Fibroblast of skin of abdomen (primary cell): ENCODE results near the gene CDC42EP3.

Experiments
- DNase-seq: peaks from one replicate; pipeline ENCODE4 v3.0.0-alpha.2; 2013

Gene CDC42EP3

DNA sequence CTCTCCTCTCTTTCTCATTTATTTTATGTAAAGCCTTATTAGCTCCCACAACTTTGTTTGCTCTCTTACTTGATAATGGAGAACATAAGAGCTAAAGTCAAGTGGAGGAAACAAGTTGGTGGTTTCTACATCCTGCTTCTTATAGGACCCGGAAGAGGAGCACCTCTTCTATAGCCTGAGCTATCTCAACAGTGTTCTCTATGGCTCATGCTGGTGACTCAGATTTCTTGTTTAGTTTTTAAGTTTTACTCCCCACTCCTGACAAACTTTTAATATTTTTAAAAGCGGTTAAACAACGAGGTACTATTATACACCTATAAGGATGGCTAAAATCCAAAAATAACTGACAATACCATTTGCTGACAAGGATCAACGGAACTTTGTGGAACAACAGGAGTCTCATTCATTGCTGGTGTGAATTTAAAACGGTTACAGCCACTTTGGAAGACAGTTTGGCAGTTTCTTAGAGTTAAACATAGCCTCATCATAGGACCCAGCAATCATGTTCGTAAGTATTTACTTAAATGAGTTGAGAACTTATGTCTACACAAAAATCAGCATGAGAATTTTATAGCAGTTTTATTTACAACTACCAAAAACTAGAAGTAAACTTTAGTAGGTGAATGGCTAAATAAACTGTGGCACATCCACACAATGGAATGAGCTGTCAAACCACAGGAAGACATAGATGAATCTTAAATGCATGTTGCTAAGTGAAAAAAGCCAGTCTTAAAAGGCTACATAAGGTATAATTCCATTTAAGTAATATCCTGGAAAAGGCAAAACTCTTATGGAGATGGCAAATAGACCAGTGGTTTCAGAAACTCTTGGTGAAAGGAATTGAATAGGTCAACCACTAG, 12.7 kb upstream of the CDC42EP3 start:
- no peak for DNase-seq

DNA sequence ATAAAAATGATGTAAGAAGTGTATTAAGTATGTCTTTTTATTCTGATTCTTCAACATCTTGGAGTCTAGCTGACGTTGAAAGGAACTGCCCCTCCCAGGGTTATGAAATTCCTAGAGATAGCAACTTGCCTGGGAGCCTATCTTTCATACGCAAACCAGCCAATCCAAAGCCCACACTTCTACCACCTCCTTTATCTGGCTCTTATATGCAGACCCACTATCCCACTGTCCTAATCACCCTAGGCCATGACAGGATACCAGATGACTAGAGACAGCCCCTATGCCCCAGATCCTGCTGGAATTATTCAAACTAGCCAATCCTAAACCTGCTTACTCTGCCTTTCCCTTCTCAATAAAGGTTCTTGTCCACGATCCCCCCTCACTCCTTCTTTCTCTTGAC, 11.8 kb upstream of the CDC42EP3 start:
- DNase-seq, result no peak

DNA sequence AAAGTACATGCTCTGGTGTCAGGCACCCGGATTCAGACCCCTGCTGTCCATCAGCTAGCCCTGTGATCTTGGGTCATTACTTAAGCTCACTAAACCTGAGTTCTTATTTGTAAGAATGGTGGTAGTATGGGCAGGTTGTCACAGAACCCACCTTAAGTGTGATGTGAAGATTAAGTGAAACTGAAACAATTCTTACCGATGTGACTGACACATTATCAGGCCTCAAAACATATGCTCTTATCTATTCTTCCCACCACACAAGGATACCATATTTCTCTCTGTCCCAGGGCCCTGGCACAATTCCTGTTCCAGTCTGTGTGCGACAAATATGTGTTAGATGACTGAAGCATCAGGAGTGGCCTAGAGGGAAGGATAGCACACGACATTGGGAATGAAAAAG, 11.0 kb upstream of the CDC42EP3 start:
- DNase-seq, result no peak

DNA sequence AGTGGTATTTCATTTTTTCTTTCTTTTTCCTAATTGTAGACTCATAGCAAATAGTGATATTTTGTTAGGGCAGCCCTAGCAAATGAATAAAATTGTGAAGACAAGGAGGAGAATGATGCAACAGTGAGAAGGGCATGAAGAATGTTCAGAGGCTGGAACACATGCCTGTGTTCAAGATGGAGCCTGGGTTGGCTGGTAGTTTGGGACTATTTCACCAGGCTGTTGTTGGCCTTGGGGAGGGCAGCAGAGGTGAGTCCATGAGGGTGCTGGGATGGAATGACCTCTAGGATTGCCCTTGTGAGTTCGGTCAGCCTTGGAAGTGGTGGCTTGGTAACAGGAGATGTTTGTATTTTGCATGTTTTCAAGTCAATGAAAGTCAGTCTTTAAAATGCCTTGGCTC, 10.1 kb upstream of the CDC42EP3 start:
- no peak for DNase-seq

DNA sequence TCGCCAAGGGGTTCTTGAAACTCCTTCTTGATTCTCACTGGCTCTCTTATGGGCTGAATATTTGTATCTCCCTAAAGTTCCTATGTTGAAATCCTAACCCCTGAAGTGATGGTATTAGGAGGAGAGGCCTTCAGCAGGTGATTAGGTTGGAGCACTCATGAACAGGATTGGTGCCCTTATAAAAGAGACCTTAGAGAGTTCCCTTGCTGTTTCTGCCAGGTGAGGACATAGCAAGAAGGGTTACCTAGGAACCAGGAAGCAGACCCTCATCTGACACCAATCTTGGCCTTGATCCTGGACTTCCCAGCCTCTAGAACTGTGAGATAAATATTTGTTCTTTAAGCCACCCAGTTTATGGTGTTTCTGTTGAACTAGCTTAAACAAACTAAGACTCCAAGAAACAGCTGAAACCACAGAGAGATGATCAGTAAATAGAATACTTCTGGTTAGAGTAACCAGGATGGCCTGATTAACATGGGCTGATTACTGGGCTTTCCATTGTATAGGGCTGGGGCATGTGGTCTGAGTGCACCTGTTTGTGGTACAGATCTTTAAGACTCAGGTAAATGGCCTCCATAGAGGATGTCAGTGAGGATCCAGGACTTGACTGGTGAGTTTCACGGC, 7.7 kb upstream of the CDC42EP3 start:
- DNase-seq, result no peak

DNA sequence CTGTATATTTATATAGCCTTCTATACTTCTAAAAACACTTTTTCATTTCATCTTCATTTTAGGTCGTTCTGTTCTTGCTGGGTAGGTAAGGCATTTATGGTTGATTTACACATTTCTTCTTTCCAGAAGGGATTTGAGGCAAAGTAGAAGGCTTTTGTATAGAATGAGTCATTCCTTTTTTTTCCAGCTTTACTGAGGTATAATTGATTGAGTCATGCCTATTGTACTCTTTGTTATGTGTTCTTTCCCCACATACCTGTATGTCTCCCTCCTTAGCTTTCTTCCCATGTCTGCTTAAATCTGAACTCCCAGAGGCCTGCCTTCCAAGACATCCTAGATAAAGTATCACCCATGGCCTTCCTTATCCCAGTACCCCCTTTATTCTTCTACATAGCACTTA, 4.8 kb upstream of the CDC42EP3 start:
- peak; percentile 67 for DNase-seq

DNA sequence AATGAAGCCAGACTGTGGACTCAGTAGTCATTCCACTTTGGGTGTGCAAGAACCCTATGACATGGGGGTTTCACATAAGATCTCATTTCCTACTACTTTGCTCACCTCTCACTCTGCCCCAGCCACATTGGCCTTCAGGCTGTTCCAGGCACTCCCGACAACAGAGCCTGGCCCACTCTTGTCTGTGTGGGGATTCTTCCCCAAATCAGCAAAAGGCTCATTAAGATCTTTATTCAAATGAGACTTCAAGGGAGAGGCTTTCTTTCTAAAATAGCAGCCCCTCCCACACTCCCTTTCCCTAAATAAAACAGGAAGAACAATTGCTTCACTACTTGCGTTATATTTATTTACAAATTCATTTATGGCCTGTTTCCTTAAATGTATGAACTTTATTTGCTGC, 3.5 kb upstream of the CDC42EP3 start:
- no peak for DNase-seq

DNA sequence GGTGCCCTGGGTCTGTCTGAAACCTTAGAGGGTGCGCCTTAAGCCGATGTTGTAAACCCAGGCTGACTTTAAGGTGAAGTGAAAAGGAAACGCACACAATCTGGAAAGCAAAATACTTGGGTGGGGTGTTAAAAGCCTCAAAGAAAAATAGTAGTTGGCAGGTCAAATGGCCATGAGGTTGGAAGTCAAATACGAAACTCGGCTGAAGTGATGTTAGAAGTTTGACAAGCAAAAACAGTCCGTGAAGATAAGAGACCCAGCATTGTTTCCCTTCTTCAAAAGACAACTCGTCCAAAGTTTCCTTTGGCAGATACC, 1.4 kb upstream of the CDC42EP3 start:
- DNase-seq, result no peak

DNA sequence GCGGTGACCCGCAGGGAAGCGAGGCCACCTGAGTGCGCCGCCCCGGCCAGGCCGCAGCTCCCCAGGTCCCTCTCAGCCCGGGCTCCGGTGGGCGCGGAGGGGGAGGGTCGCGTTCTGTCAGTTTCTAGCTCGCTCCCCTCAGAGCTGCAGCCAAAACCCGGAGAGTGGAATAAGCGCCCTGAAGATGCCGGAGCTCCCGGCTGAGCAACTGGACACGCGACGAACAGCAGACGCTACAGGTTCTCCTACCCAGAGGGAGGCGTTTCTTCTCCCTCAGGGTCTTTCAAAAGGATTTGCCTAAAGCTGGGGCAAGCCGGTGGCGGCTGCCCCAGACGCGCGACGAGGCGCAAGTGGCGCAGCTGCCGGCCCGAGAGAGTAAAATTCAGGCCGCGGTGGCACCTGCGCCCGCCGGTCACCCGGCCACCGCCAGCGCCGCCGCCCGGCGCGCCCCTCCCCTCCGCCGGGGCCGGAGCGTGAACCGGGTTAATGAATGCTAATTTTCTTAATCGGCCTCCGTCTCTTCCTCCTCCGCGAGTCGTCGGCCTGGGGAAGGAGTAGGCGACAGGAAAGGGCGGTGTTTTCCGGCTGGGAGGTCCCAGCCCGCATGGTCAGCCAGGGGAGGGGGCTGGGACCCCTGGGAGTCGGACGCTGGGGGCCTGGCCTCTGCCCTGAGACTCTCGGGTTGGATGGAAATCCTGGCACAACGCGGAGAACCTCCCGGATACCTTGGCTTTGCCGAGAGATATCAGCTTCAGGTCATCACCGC, 845 bp upstream of the CDC42EP3 start:
- DNase-seq, result peak; percentile 94

DNA sequence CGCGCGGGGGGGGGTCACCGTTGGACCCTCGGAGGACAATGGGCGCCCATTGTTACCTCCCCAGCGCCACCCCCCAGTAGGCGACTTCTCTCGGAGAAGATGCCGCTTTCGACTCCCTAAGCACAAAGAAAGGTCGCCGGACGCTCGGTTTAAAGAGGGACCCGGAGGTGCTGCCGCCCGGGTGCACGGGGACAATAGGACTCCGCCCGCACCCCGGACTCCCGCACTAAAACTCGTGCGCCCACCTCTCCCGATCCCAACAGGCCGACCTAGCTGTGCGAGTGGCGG, 318 bp upstream of the CDC42EP3 start:
- DNase-seq, result no peak

DNA sequence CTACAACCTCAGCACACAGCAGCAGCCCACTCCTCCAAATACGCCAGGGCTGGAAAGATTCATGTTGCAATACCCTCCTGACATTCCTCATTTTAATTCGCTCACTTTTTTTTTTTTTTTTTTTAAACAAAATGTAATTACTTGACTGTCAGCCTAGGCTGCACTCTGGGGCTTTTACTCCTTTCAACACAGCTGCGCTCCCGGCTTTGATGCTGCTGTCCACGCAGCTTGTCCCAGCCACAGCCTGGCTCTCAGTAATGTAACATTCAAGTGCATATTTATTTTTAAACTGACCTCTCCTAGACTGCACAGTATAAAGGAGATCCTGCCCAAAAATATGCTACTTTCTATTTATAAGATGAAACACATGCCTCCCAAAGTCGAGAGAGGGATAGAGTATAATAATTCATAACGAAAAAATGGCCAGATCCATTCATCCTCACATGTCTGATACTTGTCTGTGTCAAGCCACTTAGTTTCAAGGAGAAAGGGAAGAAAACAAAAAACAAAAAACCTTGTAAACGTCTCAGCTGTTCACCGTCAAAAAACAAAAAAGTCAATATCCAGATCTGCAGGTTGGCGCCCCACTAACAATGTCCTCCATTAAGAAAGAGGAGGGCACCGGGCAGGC, 949 bp downstream of the CDC42EP3 start:
- DNase-seq, result no peak

DNA sequence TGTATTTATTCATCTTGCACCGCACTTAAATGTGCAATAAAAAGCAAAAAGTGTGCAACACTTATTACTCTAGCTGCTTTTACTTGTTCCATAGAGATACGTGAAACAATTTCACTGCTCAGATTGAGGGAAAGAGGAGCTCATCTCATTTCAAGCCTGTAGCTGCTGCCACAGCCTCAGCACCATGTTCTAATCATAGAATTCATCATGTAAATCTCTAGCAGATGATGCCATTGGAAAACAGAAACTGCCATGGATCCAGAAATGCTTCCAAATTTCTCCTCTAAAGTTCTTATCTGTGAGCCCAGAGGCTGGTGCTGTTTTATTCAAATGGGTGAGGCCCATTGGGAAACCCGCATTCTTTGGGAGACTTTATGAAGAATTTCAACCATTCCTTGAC, 2.0 kb downstream of the CDC42EP3 start:
- no peak for DNase-seq

DNA sequence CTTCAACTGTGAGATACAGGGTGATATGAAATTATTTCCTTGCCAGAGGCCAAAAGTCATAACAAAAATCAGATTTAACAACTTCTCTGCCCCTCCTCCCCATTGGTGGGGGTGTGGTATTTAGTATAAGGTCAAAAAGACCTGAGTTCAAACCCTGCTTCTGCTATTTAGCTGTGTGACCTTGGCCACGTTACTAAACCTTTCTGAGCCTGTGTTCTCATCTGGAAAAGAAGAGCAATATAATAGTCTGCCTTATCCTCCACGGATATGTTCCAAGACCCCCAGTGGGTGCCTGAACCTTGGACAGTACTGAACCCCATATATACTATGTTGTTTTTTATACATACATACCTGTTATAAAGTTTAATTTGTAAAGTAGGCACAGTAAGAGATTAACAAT, 3.7 kb downstream of the CDC42EP3 start:
- no peak for DNase-seq

DNA sequence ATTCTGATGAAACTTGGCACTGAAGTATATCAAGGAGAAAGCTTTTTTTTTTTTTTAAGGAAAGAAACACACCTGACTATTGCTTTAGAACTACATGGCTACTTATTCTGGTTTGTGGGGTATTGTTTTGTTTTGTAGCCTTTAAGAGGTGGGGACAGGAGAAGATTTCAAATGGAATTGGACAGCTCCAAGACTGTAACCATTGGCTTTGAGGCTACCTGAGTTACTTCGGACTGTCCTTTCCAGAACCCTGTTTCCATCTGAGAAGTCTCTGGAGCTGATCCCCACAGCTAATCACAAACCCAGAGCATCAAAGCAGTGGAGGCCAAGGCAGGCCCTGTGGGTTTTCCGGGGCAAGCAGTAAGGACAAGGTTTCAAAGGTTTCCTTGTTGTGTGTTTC, 4.7 kb downstream of the CDC42EP3 start:
- no peak for DNase-seq

DNA sequence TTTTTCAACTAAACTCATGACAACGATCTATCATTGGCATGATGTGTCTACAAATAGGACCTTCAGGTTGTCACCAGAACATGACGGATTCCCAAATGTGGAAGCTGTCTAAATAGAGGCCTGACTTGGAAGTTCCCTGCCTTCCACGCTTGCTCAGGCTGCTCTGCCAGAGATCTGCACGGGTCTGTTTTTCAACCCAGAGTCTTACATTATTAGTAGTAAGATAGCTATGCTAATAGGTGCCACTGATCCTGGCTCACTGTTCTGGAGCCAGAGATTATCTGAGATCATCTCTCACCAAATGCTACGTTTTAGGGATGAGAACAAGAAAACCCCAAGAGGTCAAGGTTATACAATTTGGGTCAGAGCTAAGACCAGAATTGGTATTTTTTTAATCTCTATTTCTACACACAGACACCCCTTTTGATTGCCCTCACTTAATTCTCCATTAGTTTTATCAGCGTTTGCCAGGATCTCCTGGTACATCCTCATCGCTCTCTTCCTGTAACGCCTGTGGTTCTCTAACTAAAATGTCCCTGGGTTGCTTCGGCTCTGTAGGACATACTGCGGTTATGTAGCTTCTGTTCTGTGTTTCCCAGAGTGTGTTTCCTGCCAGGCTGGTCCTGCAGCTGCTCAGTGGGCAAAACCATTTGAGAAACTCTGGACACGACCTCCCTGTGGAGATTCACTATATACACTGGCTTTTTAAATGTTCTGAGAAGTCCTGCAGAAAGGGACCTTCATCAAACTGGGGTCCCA, 5.7 kb downstream of the CDC42EP3 start:
- no peak for DNase-seq

DNA sequence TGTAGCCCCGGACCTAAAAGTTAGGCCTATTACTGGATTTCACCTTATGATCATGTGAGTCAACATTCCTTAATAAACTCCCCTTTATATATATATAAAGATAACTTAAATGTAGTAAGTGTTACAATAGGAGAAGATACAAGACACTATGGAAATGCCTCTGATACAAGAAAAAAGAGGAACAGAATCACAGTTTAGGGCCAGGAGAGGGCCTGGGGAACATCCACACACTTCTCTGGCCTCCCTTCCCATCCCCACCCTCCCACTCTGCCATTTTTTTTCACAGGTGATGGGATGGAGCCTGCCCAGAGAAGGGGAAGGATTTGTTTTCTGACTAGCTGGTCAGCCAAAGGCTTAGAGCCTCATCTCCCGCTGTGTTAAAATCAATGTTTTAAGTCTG, 6.4 kb downstream of the CDC42EP3 start:
- DNase-seq, result no peak

DNA sequence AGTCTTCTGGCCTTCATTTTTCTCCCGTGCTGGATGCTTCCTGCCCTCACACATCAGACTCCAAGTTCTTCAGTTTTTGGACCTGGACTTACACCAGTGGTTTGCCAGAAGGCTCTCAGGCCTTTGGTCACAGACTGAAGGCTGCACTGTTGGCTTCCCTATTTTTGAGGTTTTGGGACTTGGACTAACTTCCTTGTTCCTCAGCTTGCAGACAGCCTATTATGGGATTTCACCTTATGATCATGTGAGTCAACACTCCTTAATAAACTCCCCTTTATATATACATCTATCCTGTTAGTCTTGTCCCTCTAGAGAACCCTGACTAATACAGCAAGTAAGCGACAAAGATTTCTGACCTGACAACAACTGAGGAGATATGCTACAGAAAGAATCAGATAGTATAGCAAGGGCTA, 7.2 kb downstream of the CDC42EP3 start:
- DNase-seq, result no peak

DNA sequence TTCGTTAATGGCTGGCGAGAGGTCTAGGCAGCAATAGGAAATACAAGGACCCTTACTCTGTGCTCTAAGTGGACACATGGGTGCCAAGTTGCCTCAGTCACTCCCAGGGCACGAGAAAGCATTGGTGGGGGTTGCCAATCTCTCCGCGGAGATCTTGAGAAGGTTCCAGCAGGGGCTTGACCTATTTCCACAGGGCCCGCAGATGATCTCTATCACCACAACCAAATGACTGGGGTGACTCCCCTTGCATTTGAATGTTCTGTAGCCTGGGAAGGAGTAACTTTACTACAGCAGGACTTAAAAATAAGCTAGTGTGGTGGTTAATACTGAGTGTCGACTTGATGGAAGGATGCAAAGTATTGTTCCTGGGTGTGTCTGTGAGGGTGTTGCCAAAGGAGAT, 8.1 kb downstream of the CDC42EP3 start:
- no peak for DNase-seq

DNA sequence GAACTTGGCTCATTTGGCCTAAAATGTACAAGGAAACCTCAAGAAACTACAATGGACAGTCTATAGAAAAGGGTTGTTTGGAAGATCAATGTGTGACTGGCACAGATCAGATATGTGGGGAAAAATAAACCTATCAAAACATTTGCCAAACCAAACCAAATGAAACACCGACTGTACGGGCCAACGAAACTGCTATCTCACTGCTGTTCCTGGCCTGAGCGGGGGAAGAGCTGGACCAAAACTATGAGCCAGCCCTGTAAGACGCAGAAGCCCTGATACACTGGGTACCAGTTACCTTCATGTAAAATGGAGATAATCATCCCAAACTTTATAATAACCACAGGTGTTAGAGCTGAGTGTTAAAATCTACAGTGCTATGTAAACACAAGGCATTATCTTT, 11.7 kb downstream of the CDC42EP3 start:
- no peak for DNase-seq

DNA sequence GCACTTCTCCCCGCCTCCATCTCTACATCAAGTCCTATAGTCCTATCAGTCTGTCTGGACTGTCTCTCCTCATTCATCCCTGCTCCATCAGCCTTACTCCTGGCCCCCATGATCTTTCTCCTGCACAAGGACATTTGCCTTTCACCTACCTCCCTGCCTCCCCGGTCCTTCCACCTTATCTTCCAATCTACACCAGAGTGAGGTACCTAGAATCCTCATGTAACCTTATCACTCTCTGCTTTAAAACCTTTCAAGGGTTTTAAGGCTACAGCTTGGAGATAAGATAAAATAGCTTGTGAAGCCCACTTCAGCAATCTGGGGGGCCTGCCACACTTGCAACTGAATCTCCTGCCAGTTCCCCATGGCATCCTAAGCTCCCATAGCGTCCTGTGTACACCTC, 12.8 kb downstream of the CDC42EP3 start:
- DNase-seq, result no peak

DNA sequence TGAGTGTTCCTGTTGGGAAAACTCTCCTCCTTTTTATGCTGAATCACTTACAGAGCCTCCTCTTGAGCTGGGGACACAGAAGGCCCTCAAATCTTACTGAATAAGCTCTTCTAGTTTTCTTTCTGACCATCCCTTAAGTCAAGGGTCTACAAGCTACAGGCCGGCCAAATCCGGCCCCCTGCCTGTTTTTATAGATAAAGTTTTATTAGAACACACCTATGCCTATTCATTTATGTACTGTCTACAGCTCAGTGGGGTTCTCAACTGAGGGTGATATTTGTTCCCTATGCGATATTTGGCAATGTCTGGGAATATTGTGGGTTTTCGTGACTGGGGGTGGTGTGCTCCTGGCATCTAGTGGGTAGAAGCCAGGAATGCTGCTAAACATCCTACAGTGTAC, 14.0 kb downstream of the CDC42EP3 start:
- DNase-seq, result no peak

DNA sequence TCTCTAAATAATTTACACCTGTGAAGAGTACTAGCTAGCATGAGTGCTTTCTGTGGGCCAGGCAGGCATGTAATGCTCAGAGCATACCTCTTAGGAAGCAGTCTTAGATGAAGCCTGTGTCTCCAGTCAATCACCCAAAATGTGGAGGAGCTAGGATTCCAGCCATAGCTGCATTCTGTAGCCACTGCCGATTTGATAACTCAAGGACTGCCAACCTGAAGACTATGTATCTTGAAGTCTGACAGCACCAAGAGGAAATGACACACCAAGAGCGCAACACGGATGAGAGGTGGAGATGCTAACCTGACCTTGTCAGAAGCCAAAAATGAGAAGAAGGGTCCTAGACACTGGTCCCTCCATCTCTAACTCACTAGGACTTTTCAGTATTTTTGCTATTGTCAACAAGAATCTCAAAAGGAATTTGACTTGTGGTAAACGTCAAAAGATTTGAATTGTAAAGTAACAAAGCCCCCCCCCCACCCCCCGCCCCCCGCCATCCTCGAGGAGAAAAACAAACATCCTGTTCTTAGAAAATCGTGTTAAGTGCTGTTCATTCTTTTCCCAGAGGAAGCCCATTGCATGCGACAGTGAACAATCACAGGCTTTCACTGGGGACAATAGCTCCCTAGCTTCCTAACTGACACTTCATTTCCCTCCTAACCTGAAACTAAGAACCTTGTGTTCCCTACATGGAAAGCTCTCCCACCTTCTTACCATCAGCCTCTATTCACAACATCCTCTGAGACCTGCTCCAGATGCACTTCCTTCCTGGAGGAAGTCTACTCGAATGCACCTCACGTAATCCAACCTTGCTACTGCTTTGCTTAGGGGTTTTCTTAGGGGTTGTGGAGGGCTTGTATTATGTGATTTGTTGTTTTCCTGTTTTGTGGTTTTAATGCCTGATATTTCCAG, 14.7 kb downstream of the CDC42EP3 start:
- no peak for DNase-seq
